HG02571 (cell line): ENCODE measurements around the gene GTF3C5.
"Not testable (repeated sequence)": the region's sequence is repeated elsewhere in the genome, so short reads cannot be mapped to it uniquely, and the experiment has no call there.

Experiments
- ATAC-seq: cut with Tn5 transposase; IDR thresholded peaks from one replicate; pipeline ENCODE4 v1.9.1; 2021; ENCODE audit warnings: mild to moderate bottlenecking, moderate library complexity; ENCODE audit not compliant: unreplicated experiment

GTF3C5 gene

DNA sequence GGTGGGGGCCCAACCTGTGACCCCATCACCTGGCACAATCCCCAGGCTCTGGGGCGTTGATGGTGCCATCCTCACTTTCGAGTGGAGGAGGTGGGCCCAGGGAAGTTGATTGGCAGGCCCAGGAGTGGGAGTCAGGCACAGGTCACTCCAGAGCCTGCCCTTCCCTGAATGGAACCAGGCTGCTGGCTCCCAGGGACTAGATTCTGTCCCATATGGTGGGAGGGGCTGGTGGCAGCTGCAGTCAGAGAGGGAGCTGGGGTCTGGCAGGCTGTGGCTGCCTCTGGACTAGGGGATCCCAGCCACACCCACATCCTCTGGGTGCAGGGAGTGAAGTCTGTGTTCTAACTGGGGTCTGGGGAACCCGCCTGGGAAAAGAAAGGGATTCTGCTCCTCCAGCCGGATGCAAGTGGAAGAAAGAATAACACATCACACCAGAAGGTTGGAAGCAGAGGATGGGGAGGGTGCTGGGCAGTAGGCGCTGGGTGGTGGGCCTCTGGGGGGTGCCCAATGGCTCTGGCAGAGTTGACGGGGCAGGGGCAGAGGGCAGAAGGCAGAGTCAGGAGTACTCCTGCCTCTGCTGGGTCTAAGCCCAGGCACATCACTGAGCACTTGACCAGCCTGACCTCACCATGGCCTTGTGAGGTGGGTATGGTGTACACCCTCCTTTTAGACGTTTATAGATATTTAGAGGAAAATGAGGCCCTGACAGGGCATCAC, 56.8 kb downstream of the GTF3C5 start:
- no peak for ATAC-seq

DNA sequence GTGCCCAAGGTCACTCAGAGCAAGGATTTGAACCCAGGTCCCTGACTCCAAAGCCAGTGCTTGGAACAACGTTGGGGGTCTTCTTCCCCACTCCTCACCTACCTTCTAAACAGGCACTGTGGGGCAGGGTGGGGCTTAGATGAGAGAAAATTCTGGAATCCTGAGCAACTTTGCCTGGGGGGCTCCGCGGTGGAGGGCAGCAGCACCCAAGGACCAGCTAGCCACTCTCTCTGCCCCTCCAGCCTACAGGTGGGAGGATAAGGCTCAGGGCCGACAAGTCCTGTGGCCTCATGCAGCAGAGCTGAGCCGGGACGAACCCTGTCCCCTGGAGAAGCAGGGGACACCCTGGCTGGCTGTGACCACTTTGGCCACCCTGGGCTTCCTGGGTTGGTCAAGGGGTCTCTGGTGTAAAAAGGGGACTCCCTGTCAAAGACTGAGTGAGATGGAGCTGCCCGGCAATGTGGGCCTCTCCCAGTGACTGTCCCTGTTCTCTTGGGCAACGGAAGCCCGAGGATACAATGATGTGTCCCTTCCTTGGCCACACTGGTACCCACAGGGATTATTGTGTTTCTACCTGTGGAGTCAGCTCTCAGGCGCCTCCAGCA, 57.5 kb downstream of the GTF3C5 start:
- ATAC-seq = no peak

GRCh38 chr9:133088756-133089155, 58.0 kb downstream of the GTF3C5 start:
- no peak for ATAC-seq

GRCh38 chr9:133089271-133089671, 58.5 kb downstream of the GTF3C5 start:
- ATAC-seq = no peak

- ATAC-seq = no peak
Measured at GRCh38 chr9:133090187-133090586, 59.4 kb downstream of the GTF3C5 start.

- no peak for ATAC-seq
Measured at GRCh38 chr9:133090752-133091385, 60.1 kb downstream of the GTF3C5 start.

- ATAC-seq = not testable (repeated sequence)
Measured at GRCh38 chr9:133094351-133094750, 63.6 kb downstream of the GTF3C5 start.

DNA sequence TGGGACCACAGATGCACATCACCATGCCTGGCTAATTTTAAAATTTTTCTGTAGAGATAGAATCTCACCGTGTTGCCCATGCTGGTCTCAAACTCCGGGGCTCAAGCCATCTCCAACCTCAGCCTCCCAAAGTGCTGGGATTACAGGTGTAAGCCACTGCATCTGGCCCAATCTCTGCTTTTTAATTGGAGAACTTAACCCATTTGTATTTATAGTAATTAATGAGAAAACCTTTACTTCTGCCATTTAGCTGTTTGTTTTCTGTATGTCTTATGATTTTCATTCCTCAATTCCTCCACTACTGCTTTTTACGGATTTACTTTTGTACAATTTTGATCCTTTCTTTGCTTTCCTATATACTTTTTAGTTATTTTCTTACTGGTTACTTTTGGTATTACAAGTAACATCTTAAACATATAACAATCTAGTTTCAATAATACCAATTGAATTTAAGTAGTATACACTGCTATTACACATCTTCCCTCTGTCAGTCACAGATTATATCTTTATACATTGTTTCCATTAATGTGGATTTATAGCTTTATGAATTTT, 64.1 kb downstream of the GTF3C5 start:
- ATAC-seq = no peak

GRCh38 chr9:133098104-133098754, 67.4 kb downstream of the GTF3C5 start:
- ATAC-seq = no peak

DNA sequence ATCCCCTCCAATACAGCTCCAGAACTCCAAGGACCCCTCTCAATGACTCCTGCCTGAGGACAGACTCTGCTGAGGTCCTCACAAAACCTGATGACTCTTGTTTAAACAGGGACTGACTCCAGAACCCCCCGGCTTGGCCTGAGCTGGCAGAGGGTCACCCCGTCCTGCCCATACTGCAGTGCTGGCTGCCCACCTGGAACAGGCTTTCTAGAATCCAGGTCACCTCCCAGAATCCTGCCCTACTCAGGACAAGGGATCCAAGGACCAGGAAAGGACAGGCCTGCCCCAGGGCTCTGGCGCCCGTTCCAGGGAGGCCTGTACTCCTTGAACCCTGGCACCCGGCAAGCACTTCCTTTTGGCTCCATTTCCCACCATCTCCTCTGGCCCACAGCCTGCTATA, 68.1 kb downstream of the GTF3C5 start:
- no peak for ATAC-seq

DNA sequence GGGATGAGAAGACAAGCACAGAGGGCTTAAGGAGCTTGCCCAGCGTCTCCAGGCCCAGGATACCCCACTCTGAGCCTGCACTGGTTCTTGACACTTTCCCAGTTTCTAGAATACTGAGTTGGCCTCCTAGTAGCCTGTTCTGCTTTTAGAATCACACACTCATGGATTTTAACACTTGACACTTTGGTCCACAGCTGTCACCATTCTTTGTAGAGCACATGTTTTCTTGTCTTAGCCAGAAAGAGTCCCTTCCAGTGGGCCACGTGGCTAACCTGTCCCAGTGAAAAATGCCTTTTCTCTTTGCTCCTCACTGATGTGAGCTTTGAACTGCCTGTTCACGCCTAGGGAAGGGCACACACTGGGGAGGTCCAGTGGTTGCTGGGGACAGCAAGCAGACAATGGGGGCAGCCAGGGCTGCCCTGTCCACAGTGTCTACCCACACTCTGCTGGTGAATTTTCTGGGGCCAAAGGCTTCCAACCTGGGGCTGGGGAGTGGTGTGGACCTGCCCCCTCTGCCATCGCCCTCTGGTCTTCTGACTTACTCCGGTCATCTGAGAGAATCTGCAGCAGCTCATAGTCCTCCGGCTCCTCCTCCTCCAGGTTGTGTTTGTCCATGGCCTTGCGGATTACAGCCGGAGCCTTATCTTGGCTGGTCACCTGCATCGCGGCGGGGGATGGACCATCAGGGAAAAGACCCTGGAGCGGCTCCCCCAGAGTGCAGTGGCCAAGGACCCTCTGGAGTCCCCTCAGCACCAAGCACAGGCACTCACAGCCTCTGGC, 69.1 kb downstream of the GTF3C5 start:
- ATAC-seq = no peak

DNA sequence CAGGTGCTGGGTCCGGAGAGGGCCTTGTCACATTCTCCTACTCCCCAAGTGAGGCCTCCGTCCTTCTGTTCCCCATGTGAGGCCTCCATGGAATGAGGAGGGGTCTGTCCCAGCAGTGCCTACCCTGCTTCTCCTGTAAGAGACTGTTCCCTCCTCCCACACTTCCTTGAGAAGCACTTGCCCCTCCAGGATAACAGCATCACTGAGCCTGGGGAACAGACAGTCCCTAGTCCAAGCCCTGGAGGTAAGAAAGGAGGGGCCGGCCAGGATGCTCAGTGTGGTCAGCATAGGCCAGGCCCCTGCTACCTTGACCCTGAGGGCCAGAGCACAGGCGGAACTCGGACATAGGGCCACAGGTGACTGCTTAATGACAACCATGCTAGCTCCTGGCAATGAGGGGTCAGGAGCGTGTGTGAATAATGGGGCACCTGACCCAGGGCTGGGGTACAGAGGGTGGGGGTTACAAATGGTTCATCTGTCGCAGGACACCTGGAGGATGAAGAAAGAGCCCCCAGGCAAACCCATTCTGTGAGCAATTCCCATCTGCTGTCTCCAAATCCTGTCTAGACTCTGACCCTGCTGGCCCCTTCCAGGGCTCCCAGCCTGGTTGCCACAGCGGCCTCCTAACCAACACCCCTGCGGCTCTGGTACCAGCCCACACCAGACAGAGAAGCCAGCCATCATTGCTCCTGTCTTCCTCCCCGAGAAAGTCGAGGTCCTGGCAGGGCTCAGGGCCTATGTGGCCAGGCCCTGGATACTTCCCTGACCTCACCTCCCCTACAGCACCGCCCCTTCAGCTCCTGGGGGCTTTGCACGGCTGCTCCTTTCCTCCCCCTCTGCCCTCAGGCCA, 69.9 kb downstream of the GTF3C5 start:
- no peak for ATAC-seq

DNA sequence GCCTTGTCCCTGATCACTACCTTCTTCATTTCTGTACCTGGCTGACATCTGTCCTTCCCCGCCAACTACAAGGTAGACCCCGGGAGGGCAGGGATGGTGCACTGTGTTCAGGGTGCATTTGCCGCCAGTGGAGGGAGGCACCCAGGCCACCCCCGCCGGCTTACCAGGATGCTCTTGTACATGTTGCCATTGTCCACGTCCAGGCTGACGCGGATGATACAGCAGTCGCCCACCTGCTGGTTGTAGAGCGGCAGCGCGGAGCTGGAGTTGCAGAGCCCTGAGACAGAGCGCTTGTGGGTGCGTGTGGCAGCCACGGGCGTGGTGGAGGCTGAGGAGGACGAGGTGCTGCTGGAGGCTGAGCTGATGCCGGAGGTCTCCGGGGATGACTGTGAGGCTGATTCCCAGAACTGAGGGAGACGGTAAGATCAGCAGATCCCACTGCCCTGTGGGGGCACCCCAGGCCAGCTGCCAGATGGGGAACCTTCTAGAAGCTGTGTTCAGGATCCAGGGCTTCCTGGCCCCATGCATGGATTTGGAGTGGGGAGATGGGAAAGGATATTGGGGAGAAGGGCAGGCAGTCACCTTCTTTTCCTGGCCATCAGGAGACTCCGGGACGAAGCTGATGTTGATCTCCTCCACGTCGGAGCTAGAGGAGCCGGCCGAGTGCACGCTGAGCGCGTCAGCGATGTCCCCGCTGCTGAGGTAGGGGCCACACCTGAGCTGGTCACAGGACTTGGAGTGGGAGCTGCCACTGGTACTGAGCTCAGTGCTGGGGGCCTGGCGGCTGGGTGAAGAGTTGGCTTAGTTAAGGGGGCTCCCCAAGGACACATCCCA, 70.8 kb downstream of the GTF3C5 start:
- ATAC-seq = no peak

- no peak for ATAC-seq
Measured at GRCh38 chr9:133102190-133103021, 71.6 kb downstream of the GTF3C5 start.

GRCh38 chr9:133103183-133103986, 72.6 kb downstream of the GTF3C5 start:
- no peak for ATAC-seq

GRCh38 chr9:133103987-133104505, 73.2 kb downstream of the GTF3C5 start:
- ATAC-seq = no peak
